ENCODE results near the gene KCNMA1.

KCNMA1 gene

GRCh38 chr10:77012812-77013500, 624.7 kb downstream of the KCNMA1 start:
- no peak for DNase-seq (ENCODE audit: low spot score)

- DNase-seq (ENCODE audit: low spot score): no peak
Observed at GRCh38 chr10:77011874-77012811, 625.5 kb downstream of the KCNMA1 start.

GRCh38 chr10:77010430-77010829, 627.2 kb downstream of the KCNMA1 start:
- no peak for DNase-seq (ENCODE audit: low spot score)

GRCh38 chr10:77007834-77008233, 629.8 kb downstream of the KCNMA1 start:
- DNase-seq (ENCODE audit: low spot score): no peak

GRCh38 chr10:77006836-77007511, 630.6 kb downstream of the KCNMA1 start:
- no peak for DNase-seq (ENCODE audit: low spot score)

GRCh38 chr10:77005871-77006270, 631.7 kb downstream of the KCNMA1 start:
- no peak for DNase-seq (ENCODE audit: low spot score)

- peak; percentile 76 for DNase-seq (ENCODE audit: low spot score)
Observed at GRCh38 chr10:77004917-77005564, 632.6 kb downstream of the KCNMA1 start.

- DNase-seq (ENCODE audit: low spot score): no peak
Observed at GRCh38 chr10:77002872-77003271, 634.7 kb downstream of the KCNMA1 start.

- no peak for DNase-seq (ENCODE audit: low spot score)
Observed at GRCh38 chr10:77001206-77001605, 636.4 kb downstream of the KCNMA1 start.

GRCh38 chr10:76998451-76998850, 639.2 kb downstream of the KCNMA1 start:
- DNase-seq (ENCODE audit: low spot score): no peak

GRCh38 chr10:76997631-76998030, 640.0 kb downstream of the KCNMA1 start:
- DNase-seq (ENCODE audit: low spot score): no peak

GRCh38 chr10:76995023-76995422, 642.6 kb downstream of the KCNMA1 start:
- DNase-seq (ENCODE audit: low spot score): no peak

GRCh38 chr10:76993213-76993612, 644.4 kb downstream of the KCNMA1 start:
- DNase-seq (ENCODE audit: low spot score): no peak

- DNase-seq (ENCODE audit: low spot score): no peak
Observed at GRCh38 chr10:76992467-76992866, 645.1 kb downstream of the KCNMA1 start.

- no peak for DNase-seq (ENCODE audit: low spot score)
Observed at GRCh38 chr10:76991621-76992020, 646.0 kb downstream of the KCNMA1 start.

- no peak for DNase-seq (ENCODE audit: low spot score)
Observed at GRCh38 chr10:76990561-76990960, 647.0 kb downstream of the KCNMA1 start.

- DNase-seq (ENCODE audit: low spot score): peak; percentile 74
Observed at GRCh38 chr10:76984559-76985443, 652.8 kb downstream of the KCNMA1 start.

GRCh38 chr10:76983624-76984023, 654.0 kb downstream of the KCNMA1 start:
- DNase-seq (ENCODE audit: low spot score): no peak

GRCh38 chr10:76982671-76983070, 654.9 kb downstream of the KCNMA1 start:
- DNase-seq (ENCODE audit: low spot score): no peak

GRCh38 chr10:76981251-76981650, 656.4 kb downstream of the KCNMA1 start:
- no peak for DNase-seq (ENCODE audit: low spot score)

- DNase-seq (ENCODE audit: low spot score): no peak
Observed at GRCh38 chr10:76977901-76978300, 659.7 kb downstream of the KCNMA1 start.
